Keratinocyte (primary cell): ENCODE measurements around the gene MAD1L1. TPM values are rescaled to one million over a fixed set of nuclear protein-coding genes. Genes with fewer than 3 reads are reported as not detected.

Experiments used
- DNase-seq: peaks from one replicate; pipeline ENCODE4 v3.0.0-alpha.2; 2011; ENCODE audit warnings: low read depth, missing footprints, low spot score
- FAIRE-seq: peaks from 2 replicates; lab custom pipeline; 2011; peaks lifted over from hg19 to GRCh38; lab: Jason Lieb, UNC
- H2AFZ ChIP-seq: 2 replicates; pipeline ENCODE4 v1.6.0; 2012; ENCODE audit warnings: low read length, control low read depth, inconsistent platforms; ENCODE audit not compliant: control insufficient read depth
- H3K27ac ChIP-seq: 2 replicates; pipeline ENCODE4 v1.5.1; 2011; ENCODE audit warnings: low read length; ENCODE audit not compliant: control insufficient read depth, insufficient read depth
- H3K27me3 ChIP-seq: 3 replicates; pipeline ENCODE4 v1.6.0; 2011; ENCODE audit warnings: low read length; ENCODE audit not compliant: control insufficient read depth, insufficient read depth; ENCODE audit errors: extremely low read depth
- H3K36me3 ChIP-seq, 2 experiments: 2 replicates in 1 of 2; 3 replicates in 1 of 2; pipeline ENCODE4 v1.5.1; 2011; ENCODE audit warnings: low read length in 2 of 2, mild to moderate bottlenecking in 1 of 2; ENCODE audit not compliant: control insufficient read depth in 2 of 2, insufficient read depth in 2 of 2; ENCODE audit errors: extremely low read depth in 1 of 2
- H3K4me1 ChIP-seq: 3 replicates; pipeline ENCODE4 v1.5.1; 2011; ENCODE audit warnings: low read length; ENCODE audit not compliant: control insufficient read depth, insufficient read depth; ENCODE audit errors: extremely low read depth
- H3K4me2 ChIP-seq: 3 replicates; pipeline ENCODE4 v1.6.0; 2011; ENCODE audit warnings: low read depth, low read length; ENCODE audit not compliant: control insufficient read depth, insufficient read depth; ENCODE audit errors: extremely low read depth
- H3K4me3 ChIP-seq, 3 experiments: fragments of 200-600 bp in 1 of 3; sonication (generic) in 1 of 3; 2 replicates in 2 of 3; 3 replicates in 1 of 3; pipeline ENCODE4 v1.5.1; 2011 to 2016; ENCODE audit warnings: low read length in 3 of 3, mild to moderate bottlenecking in 3 of 3, control low read depth in 2 of 3, inconsistent platforms in 1 of 3, low read depth in 1 of 3, mixed read lengths in 1 of 3, mixed run types in 1 of 3, moderate library complexity in 1 of 3; ENCODE audit not compliant: control insufficient read depth in 2 of 3, insufficient read depth in 2 of 3; ENCODE audit errors: extremely low read depth in 1 of 3
- H3K79me2 ChIP-seq: 2 replicates; pipeline ENCODE4 v1.6.0; 2012; ENCODE audit warnings: low read length; ENCODE audit not compliant: control insufficient read depth, insufficient read depth
- H3K9ac ChIP-seq: 3 replicates; pipeline ENCODE4 v1.6.0; 2011; ENCODE audit warnings: low read length; ENCODE audit not compliant: control insufficient read depth, insufficient read depth; ENCODE audit errors: extremely low read depth
- H3K9me1 ChIP-seq: 3 replicates; pipeline ENCODE4 v1.6.0; 2011; ENCODE audit warnings: low read length; ENCODE audit not compliant: control insufficient read depth, insufficient read depth; ENCODE audit errors: extremely low read depth
- H3K9me3 ChIP-seq: 2 replicates; pipeline ENCODE4 v1.5.1; 2012; ENCODE audit warnings: low read depth, low read length; ENCODE audit not compliant: control insufficient read depth
- H4K20me1 ChIP-seq: 3 replicates; pipeline ENCODE4 v1.6.0; 2011; ENCODE audit warnings: low read length; ENCODE audit not compliant: control insufficient read depth, insufficient read depth; ENCODE audit errors: extremely low read depth
- CTCF ChIP-seq, 3 experiments: IDR thresholded peaks in 1 of 3; conservative IDR thresholded peaks in 1 of 3; optimal IDR thresholded peaks in 1 of 3; 2 replicates in 2 of 3; 3 replicates in 1 of 3; pipeline versions ENCODE3 to v1.5.1; 2011; ENCODE audit warnings: low read length in 3 of 3, mild to moderate bottlenecking in 3 of 3, moderate library complexity in 2 of 3, control low read depth in 1 of 3, inconsistent platforms in 1 of 3; ENCODE audit not compliant: insufficient read depth in 2 of 3; ENCODE audit errors: extremely low read depth in 1 of 3
- EZH2 ChIP-seq: IDR thresholded peaks from one replicate; pipeline ENCODE4 v1.6.1; 2012; ENCODE audit warnings: inconsistent platforms, mild to moderate bottlenecking, low read length, moderate library complexity
- dilution Hi-C: fragments of 300-500 bp; cut with MboI; formaldehyde crosslinking; loops from one replicate; pipeline ENCODE4 v1.7.0; 2020; ENCODE audit warnings: low sequenced_read_pairs; ENCODE audit not compliant: extremely low pct_ligation_motif_present
- polyA plus RNA-seq, 5 experiments: library from polyadenylated mRNA; depleted of rRNA in 3 of 5; stranded (reverse) in 3 of 5; stranded (forward) in 1 of 5; unstranded in 1 of 5; fragments of >200 nt; gene quantifications; 1 replicate in 1 of 5; 2 replicates in 3 of 5; 3 replicates in 1 of 5; pipeline versions ENCODE4 v1.2.1 to v1.2.3, GENCODE V29; 2011 to 2012; ENCODE audit warnings: missing spikeins in 2 of 5, low read depth in 1 of 5, low replicate concordance in 1 of 5

The MAD1L1 gene
- polyA plus RNA-seq, 1 donor (not counting 4 experiments of a cell fraction or from before 2014, with no cell fraction given) = 18.0 TPM

DNA sequence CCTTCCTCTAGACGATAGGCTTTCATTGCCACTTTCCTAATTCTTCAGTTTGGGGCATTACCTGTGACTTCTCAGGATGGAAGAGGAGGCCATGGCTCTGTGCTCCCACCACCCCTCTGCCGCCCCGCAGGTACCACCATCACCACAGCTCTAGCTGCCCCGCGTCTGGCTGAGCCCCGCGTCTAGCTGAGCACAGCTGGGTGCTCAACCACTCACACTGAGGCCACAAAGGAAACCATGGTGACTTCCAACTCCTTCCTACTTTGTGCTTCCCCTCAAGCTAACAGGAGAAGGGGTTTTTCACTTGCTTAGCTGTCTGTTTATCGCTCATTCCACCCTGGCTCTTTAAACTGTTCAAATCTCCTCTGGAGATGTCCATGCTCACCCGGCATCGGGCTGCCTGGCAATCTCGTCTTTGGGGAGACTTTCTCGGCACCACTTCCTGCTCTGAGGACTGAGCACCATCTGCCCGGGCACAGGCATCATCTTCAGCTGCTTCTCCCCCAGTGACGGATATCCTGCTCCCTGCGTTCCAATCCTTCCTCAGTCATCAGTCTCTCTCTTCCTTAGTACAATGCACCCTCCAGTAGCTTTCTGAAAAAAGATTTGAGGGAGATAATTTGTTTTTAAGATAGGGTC, 59.4 kb downstream of the MAD1L1 start:
- H4K20me1 ChIP-seq = no peaks in the 10 kb centered on the region
- peaks cover 25% of the 10 kb centered on the region for H3K4me1 ChIP-seq
- H3K79me2 ChIP-seq = no peaks in the 10 kb centered on the region
- no peak overlapping the region for H3K4me3 ChIP-seq
- H2AFZ ChIP-seq = no peak overlapping the region
- DNase-seq (no peak), FAIRE-seq (no peak)
- TF ChIP-seq CTCF (optimal IDR thresholded peaks at IDR 0.05 in 1 of 3, IDR thresholded peaks at IDR 0.05 in 1 of 3, conservative IDR thresholded peaks at IDR 0.05 in 1 of 3; ENCODE audit: extremely low read depth in 1 of 3, insufficient read depth in 2 of 3, low read length in 3 of 3) (no peak), EZH2 (no peak)
- H3K36me3 ChIP-seq = peaks cover 5 to 9% of the 10 kb centered on the region in 2 experiments
- H3K27ac ChIP-seq = no peak overlapping the region
- no peaks in the 10 kb centered on the region for H3K9me3 ChIP-seq
- H3K4me2 ChIP-seq = no peak overlapping the region
- no peak overlapping the region for H3K9ac ChIP-seq
- dilution Hi-C loops = no loop called here
- peaks cover 8% of the 10 kb centered on the region for H3K9me1 ChIP-seq
- H3K27me3 ChIP-seq = no peaks in the 10 kb centered on the region

DNA sequence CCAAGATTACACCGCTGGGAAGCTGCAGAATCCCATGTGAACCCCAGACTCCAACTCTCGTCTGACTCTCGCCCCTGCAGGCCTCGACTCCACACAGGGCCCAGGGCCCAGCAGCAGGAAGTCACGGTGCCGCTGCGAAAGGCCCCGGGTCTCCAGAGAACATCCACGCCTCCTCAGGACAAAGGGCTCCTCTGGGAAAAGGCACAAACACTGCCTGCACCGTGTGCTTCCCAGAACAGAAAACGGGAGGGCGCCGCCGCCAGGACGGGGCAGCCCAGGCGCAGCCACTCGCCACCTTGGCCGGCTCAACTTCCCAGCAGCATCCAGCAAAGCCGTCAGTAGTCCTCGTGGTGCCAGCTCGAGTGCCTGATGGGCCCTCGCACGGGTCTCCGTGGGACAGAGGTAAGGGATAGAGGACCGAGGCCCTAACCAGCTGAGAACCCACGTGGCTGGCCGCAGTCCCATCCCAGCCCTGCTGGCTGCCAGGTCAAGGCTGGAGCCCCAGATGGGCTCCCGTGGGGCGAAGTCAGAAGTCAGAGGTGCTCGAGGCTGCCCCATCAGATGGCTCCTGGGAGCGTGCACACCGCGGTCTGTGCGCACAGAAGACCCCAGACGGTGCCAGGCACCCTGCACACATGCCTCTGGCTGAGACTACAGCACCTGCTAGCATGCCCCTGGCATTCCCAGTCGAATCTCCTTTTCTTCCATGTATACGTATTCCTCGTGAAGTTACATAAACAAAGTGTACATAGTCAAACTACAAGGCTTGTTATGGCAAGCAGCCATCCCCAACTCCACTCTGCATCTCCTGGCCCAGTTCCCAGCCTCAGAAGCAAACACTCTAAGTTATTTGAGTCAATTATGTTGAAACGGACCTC, 60.2 kb downstream of the MAD1L1 start:
- peaks cover 7 to 9% of the 10 kb centered on the region in 2 experiments for H3K36me3 ChIP-seq
- H3K9me1 ChIP-seq = peaks cover 8% of the 10 kb centered on the region
- dilution Hi-C loops = no loop called here
- H3K27me3 ChIP-seq = no peaks in the 10 kb centered on the region
- H3K9me3 ChIP-seq = no peaks in the 10 kb centered on the region
- H4K20me1 ChIP-seq = no peaks in the 10 kb centered on the region
- H2AFZ ChIP-seq = no peak overlapping the region
- DNase-seq (no peak), FAIRE-seq (no peak)
- H3K27ac ChIP-seq = no peak overlapping the region
- peaks cover 25% of the 10 kb centered on the region for H3K4me1 ChIP-seq
- no peak overlapping the region for H3K9ac ChIP-seq
- no peaks in the 10 kb centered on the region for H3K79me2 ChIP-seq
- H3K4me2 ChIP-seq = no peak overlapping the region
- TF ChIP-seq EZH2 (no peak), CTCF (optimal IDR thresholded peaks at IDR 0.05 in 1 of 3, IDR thresholded peaks at IDR 0.05 in 1 of 3, conservative IDR thresholded peaks at IDR 0.05 in 1 of 3; ENCODE audit: extremely low read depth in 1 of 3, insufficient read depth in 2 of 3, low read length in 3 of 3) (no peak)
- no peak overlapping the region for H3K4me3 ChIP-seq
